Cerebellar cortex (tissue), 1 donor: ENCODE results near the gene IQCE.

Experiments
- DNase-seq: peaks from one replicate; pipeline ENCODE4 v3.0.0-alpha.2; 2015; ENCODE audit warnings: low spot score

The IQCE gene, protein sequence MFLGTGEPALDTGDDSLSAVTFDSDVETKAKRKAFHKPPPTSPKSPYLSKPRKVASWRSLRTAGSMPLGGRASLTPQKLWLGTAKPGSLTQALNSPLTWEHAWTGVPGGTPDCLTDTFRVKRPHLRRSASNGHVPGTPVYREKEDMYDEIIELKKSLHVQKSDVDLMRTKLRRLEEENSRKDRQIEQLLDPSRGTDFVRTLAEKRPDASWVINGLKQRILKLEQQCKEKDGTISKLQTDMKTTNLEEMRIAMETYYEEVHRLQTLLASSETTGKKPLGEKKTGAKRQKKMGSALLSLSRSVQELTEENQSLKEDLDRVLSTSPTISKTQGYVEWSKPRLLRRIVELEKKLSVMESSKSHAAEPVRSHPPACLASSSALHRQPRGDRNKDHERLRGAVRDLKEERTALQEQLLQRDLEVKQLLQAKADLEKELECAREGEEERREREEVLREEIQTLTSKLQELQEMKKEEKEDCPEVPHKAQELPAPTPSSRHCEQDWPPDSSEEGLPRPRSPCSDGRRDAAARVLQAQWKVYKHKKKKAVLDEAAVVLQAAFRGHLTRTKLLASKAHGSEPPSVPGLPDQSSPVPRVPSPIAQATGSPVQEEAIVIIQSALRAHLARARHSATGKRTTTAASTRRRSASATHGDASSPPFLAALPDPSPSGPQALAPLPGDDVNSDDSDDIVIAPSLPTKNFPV

DNA sequence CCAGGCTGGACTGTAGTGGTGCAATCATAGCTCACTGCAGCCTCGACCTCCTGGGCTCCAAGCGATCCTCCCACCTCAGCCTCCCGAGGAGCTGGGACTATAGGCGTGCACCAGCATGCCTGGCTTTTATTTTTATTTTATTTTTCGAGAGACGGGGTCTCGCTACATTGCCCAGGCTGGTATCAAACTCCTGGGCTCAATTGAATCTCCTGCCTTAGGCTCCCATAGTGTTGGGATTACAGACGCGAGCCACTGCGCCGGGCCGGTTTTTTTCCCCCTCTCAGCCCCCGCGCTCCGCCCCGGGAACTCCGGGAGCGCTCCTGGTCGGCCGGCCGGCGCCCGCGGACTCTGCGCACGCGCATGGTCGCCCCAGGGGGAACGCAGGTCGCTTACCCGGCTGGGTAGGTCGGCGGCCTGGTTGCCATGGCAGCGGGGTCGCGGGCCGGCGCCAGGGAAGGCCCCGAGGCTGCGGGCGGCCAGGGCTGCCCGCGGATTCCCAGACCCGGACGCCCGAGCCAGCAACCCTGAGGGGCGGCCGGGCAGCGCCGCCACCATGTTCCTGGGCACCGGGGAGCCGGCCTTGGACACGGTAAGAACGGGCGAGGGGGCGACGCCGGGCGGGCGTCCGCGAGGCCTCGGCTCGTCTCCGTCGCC lies at the start of gene IQCE:
Gene IQCE (plus strand): TSS at position 351 of the 654 bp plus-strand sequence. CDS start 203 bp downstream, at position 554.
- peak; percentile 85 for DNase-seq

DNA sequence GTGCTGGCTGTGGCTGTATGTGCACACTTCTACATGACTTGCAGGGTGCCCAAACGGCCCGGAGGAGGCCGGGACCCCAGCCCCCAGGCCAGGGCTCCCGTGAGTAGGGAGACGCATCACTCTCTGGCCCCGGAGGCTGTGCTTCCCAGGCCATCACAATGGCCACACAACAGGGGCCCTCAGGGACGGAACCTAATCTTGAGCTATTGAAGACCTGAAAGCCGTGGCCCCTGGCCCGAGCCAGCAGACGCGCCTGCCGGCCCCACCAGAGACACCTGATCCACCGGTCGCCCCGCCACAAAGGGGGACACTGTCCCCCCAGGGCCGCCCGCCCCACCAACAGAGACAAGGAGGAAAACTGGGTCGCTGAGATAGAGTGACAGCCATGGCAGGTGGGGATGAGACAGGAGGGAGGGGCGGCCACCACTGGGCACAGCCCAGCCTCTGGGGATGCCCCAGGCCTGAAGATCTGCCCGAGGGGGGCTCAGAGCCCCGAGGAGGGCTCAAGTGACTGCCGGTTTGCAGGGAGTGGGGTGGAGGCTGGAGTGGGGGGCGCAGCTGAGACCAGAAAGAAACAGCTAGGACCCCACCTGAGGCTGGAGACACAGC lies 49.4 kb upstream of the IQCE start:
- DNase-seq: no peak

DNA sequence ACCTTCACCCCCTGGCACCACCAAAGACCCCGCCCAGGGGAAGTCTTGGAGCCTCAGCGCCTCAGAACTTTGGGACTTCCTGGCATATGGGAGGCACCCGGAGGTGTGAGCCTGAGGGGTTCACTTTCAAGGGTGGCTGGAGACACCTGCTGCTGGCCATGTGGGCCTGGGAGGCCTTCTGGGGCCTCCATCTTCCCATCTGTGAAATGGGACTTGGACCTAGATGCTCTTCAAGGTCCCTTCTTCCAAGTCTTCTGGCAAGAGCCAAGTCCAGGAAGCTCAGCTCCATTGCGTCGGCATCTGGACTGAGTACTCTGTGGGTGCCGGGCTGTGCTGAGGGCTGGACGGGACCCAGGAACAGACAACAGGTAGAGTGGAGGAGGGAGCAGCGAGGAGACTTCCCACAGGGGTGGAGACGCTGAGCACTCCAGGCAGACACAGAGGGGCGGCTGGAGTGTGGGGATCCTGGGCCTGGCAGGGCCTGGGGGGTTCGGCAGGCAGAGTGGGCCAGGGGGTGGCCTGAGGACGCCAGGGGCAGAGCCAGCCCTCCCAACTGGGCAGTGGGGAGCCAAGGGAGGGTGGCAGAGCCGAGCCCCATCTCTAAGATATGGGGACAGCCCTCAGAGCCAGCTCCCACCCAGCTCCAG lies 48.5 kb upstream of the IQCE start:
- DNase-seq: no peak

DNA sequence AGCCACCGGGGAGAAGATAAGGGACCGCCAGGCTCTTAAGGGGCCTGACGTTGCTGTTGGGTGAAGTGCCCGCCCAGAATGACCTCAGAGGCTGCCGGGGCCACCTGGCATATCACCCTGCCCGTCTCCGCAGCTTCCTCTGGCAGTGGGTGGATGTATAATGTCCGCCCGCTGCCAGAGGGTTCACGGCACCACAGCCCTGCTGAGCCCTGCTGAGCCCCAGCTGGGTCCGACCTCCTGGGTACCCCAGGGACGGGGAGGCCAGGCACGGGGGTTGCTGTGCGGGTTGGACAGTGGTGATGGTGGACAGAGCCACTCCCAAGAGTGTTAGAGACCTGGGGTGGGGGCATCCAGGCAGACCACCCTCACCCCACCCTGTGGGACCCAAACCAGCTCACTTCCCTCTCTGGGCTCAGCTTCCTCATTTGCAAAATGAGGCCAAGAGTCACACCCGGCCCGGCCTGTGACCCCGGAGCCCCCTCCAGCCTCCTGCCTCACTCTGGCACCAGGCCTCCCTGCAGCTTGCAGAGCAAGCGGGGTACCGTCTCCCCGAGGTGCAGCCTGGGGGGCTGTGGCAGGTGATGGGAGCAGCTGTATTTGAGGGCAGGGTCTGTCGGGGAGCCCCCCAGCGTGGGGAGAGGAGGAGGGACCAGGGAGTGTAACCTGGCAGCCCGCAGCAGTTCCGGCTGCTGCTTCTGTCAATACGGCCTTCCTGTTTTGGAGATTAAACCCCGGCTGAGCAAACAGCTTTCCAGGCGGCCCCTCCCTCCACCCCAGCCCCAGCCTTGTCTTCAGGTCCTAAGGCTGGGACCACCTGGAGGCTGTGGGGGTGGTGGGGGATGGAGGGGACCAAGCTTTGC lies 47.6 kb upstream of the IQCE start:
- no peak for DNase-seq

DNA sequence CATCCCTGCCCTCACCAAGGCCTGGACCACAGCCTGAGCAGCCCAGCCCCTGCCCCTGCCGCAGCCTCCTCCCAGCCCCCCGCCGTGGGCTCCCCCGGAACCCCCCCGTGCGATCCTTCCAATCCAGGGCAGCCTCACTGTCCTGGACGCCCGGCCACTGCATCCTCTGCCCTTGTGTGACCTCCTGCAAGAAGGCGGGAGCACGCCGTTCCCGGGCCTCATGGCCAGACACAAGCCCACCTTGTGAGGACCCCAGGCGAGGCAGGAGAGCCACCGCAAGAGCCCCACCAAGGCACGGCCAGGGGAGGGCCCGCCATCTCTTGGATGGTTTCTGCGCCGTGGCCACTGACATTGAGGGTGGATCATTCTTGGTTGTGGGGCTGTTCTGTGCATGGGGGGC lies 47.0 kb upstream of the IQCE start:
- DNase-seq: no peak

DNA sequence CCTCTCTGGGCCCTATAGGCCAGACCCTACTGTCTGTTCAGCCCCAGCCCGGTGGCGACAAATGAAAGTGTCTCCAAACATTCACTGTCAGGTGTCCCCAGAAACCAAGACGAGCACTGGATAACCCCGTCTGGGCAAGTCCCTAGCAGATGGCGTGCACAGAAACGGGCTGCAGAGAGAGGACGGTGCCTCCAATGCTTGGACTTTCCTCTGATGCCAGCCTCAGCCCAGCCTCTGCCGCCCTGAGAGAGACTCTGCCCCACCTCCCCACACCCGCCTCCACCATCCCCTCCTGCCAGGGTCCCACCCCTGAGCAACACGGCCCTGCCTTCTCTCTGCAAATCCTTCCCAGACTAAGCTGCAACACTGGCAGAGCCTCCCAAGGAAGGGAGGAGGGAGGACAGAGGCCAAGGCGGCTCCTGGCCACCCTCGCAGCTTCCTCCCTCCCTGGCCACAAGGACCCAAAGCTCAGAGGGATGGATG lies 46.6 kb upstream of the IQCE start:
- peak; percentile 49 for DNase-seq

DNA sequence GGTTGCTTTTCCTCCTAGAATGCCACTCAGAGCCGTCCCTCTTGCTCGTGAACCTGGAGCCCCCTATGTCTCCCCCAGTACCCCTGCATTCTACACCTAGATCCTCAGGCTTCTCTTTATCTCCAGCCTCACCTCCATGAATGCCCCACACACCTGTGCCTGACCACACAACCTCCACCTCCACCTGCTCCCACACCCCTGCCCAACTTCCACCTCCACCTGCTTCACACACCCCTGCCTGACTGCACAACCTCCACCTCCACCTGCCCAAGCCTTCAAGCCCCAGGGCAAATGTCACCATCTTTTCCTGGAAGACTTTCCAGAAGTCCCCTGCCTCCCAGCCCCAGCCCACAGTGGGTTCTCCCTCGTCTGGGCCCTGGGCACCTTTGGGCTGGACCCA lies 46.1 kb upstream of the IQCE start:
- DNase-seq: no peak

DNA sequence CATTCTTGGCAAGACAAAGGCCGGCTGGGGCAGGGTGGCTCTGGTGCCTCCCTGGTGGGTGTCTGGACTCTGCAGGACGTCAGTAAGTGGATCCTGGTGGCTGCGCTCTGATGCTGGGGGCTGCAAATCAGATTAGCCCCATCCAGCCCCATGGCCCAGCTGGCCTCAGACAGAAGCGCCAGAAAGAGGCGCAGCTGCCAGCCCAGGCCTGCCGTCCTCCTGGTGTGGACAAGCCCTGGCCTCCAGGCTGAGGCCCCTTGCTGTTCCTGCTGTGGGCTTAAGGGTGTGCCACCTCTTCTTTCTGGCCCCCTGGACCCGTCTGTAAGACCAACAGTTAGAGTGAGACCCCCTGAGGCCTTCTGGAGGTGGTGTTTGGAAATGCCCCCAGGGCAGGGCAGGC lies 45.1 kb upstream of the IQCE start:
- DNase-seq: no peak

DNA sequence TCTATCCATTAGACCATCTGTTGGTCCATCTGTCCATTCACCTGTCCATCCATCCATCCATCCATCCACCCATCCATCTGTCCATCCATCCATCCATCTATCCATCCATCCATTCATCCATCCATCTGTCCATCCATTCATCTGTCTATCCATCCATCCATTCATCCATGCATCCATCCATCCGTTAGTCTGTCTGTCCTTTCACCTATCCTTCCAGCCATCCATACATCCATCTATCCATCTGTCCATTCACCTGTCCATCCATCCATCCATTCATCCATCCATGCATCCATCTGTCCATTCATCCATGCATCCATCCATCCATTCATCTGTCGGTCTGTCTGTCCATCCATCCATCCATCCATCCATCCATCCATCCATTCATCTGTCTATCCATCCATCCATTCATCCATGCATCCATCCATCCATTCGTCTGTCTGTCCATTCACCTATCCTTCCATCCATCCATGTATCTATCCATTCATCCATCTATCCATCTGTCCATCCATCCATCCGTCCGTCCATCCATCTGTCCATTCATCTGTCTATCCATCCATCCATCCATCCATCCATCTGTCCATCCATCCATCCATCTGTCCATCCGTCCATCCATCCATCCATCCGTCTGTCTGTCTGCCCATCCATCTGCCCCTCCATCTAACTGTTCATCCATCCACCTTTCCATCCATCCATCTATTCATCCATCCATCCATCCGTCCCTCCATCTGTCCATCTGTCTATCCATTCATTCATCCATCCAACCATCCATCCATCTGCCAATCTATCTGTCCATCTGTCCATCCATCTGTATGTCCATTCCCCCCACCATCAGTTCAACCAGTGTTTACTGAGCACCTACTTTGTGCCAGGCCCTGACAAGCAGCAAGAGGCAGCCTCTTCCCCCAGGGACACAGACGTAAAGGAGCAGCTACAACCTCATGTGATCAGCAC lies 44.0 kb upstream of the IQCE start:
- DNase-seq: no peak

DNA sequence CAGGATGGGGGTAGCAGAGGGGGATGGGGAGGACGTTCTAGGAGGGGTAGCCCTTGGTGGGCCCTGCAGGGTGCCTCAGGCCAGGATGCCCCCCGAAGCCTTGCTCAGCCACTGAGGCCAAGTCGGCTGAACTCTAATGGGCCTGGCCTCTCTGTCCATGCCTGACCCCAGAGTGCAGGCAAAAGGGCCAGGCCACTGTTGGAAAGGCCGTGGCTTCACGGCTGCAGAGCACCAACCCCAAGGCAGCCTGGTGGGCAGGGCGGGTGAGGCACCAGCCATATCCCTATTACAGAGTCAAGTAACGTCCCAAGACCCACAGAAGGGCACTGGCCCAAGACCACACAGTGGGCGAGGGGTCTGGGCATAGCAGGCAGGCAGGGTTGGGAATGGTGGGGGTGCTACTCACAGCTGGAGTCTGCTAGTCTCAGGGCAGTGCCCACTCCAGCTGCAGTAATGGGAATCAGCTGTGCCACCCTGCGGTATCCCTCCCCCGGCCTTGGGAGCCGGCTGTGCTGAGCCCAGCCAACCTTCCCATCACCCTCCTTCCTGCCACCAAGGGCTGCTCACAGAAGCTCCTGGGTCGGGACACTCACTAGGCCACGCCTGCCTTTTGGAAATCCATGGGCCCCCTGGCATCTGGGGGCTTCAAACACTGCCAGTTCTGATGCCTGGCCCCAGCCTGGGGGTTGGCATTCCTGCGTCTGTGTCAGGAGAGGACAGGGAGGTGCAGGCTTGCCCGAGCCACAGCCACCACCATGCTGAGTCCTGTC lies 43.2 kb upstream of the IQCE start:
- no peak for DNase-seq

DNA sequence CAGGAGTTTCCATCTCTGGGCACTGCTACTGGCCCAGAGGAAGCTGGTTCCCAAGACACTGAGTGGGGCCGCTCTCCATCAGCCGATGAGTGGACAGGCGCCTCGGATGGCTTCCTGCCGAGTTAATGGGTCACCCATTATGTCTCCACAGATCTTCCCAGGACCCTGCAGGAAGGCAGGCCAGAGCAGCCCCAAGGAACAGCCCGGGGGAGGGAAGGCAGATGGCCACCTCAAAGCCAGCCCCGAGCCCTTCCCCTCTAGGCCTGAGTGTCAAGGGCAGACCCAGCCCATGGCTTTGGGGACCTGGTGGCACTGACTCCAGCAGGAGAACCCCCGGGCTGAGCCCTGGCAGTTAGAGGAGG lies 42.6 kb upstream of the IQCE start:
- no peak for DNase-seq

DNA sequence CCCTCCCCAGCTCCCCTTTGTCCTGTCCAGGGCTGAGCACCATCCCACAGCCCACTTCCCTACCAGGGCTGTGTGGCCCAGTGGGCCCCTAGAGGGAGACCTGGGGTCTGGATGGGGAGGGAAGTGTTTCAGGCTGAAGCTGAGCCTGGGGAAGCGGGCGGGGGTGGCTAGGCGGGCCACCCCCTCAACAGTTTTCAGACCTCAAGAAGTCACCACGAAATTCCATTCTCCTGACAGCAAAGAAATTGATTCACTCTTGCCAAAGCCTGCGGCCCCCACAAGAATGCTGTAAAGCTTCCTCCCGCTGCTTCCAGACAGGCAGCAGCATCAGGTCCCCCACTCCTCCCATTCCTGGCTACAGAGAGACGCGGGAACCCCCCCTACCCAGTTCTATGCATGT lies 41.8 kb upstream of the IQCE start:
- no peak for DNase-seq

DNA sequence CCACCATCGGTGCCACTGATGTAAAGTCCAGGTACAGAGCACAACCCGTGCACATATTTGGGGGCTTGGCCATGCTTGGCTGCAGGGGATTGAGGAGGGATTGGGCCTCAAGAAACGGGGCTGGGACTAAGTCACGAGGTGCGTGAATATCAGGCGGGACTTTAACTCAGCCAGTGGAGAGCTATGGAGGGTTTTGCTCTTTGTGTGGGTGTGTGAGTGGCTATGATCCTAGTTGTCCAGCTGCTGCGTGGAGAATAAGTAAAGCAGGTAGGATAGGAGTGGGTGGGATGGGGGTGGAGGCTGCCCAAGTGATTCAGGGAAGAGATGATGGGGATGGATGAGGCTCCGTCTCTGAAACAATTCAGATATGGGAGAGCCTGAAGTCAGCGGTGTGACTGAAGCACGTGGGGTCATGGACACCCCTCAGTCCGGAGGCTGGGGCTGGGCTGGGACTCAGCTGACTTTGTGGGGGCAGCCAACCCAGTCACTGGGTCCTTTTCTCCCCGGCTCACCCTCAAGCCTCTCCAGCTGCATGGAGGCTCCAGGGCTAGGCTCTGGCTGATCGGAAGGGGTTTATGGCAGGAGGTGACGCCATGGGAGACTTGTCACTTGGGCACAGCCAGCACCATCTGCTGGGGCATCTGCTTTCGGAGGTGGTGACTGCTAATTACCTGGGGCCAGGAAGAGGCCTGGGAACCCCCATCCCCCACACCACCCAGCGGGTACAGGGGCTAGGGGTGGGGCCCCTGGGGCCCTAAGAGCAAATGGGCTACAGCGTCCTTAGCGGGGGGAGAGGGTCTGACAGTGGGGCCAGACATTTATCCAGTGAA lies 40.9 kb upstream of the IQCE start:
- peak; percentile 85 for DNase-seq

DNA sequence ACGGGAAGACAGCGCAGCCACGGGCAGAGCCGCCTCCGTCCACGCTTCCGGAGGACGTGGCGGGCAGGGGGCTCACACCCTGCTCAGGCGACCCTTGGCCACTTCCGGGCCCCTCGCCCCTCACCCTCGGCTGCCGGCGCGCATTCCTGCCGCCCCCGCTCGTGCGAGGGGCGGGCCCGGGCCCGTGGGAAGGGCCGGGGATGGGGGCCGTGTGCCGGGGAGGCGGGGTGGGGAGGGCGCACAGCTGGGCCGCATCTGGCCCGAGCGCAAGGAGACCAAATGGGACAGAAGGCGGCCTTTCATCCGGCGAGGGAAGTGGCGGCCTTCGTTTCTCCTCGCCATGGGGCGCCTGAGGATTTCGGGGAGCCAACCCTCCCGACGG lies 40.1 kb upstream of the IQCE start:
- DNase-seq: no peak

DNA sequence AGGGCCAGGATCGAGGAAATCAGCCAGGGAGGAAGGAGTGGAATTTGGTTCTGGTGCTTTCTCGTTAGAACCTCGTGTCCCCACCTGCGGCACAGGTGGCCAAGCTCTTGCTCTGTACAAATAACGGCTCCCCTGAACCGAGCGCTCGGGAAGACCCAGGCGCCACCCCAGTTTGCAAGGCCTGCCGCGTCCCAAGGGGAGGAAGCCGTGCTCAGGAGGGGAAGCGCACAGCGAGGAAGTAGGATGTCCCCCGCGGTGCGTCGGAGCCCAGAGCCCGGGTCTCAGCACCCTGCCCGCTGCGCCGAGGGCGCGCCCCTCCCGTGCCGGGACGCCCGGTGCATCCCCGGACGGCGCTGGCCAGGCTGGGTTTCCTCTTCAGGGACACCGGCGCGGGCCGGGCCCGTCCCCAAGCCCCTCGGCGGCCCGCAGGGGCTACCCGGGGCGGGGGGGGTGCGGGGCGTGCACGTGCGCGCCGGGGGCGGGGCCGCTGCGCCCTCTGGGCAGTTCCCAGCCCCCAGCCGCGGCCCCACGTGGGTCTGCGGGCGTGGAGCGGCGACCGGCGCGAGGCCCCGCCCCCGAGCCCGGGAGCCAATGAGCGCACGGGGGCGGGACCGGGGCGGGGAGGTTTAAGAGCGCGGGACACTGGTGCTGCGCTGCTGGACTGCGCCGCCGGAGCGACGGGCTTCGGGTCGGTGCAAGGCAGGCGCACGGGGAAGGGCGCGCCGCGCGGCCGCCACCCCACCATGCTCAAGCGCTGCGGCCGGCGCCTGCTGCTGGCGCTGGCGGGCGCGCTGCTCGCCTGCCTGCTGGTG lies 39.5 kb upstream of the IQCE start, which contains the start of gene LFNG:
Gene LFNG (plus strand): TSS at position 656 of the 812 bp plus-strand sequence. CDS start 88 bp downstream, at position 744.
- DNase-seq: peak; percentile 87

DNA sequence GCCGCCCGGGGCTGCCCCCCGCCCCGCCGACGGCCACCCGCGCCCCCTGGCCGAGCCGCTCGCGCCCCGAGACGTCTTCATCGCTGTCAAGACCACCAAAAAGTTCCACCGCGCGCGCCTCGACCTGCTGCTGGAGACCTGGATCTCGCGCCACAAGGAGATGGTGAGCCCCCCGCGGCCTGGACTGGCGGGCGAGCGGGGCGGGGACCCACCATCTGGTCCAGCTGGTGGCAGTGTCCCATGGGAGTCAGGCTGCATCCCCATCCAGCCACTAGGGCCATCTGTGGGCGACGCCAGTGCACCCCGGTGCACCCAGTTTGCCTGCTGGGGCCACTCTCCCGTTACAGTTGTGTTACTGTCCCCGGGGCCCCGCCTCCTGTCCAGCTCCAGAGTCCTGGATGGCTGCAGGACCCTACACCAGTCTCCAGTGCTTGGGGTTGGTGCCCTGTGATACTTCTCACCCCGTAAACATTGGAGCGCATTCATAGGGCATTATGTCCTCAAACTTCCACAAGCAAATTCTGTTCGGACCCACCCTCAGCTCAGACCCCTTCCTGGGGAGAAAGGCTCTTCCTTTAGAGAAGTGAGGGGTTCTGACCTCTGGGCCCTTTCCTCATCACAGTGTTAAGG lies 38.5 kb upstream of the IQCE start:
- no peak for DNase-seq
